ENCODE data around the gene RAD51B.

RAD51B gene

GRCh38 chr14:68695856-68696255 lies 876.3 kb downstream of the RAD51B start:
- TF ChIP-seq CTCF (IDR thresholded peaks at IDR 0.05) = no peak

GRCh38 chr14:68696266-68696665 lies 876.7 kb downstream of the RAD51B start:
- TF ChIP-seq CTCF (IDR thresholded peaks at IDR 0.05) = no peak

- TF ChIP-seq CTCF (IDR thresholded peaks at IDR 0.05) = no peak
Observed at GRCh38 chr14:68696721-68697495, 877.3 kb downstream of the RAD51B start.

- no peak for TF ChIP-seq CTCF (IDR thresholded peaks at IDR 0.05)
Observed at GRCh38 chr14:68701001-68701741, 881.6 kb downstream of the RAD51B start.

GRCh38 chr14:68702135-68702534 lies 882.6 kb downstream of the RAD51B start:
- TF ChIP-seq CTCF (IDR thresholded peaks at IDR 0.05) = no peak

- no peak for TF ChIP-seq CTCF (IDR thresholded peaks at IDR 0.05)
Observed at GRCh38 chr14:68702578-68702977, 883.0 kb downstream of the RAD51B start.

GRCh38 chr14:68703093-68703492 lies 883.5 kb downstream of the RAD51B start:
- TF ChIP-seq CTCF (IDR thresholded peaks at IDR 0.05) = no peak
